SK-N-SH treated with all-trans-retinoic acid at 6 μM for 48 hours (cell line): ENCODE data around the gene ZDHHC20.

ENCODE experiments used
- ATAC-seq: fragments of 200-7000 bp; cut with Tn5 transposase; 3 replicates; pipeline ENCODE4 v1.9.1; 2020; ENCODE audit warnings: mild to moderate bottlenecking, moderate library complexity
- ARNTL ChIP-seq: fragments of 450-650 bp; formaldehyde crosslinking; IDR thresholded peaks from 2 replicates; pipeline ENCODE4 v1.5.0; 2020; ENCODE audit warnings: low read depth, mild to moderate bottlenecking, moderate library complexity, borderline replicate concordance
- BACH2 ChIP-seq: fragments of 250-450 bp; sonication (Bioruptor Pico); IDR thresholded peaks from 2 replicates; pipeline ENCODE4 v1.9.0; 2021; ENCODE audit warnings: mild to moderate bottlenecking, borderline replicate concordance
- CSDC2 ChIP-seq: fragments of 250-450 bp; sonication (Bioruptor Pico); IDR thresholded peaks from 2 replicates; pipeline ENCODE4 v1.5.0; 2020; ENCODE audit warnings: mild to moderate bottlenecking, moderate library complexity
- ESRRG ChIP-seq: fragments of 250-450 bp; sonication (Bioruptor Pico); IDR thresholded peaks from 2 replicates; pipeline ENCODE4 v1.6.1; 2021; ENCODE audit warnings: mild to moderate bottlenecking
- GLIS3 ChIP-seq: fragments of 250-450 bp; sonication (Bioruptor Pico); IDR thresholded peaks from 2 replicates; pipeline ENCODE4 v1.5.0; 2020; ENCODE audit warnings: mild to moderate bottlenecking, moderate library complexity
- ISL1 ChIP-seq: fragments of 250-450 bp; sonication (Bioruptor Pico); IDR thresholded peaks from 2 replicates; pipeline ENCODE4 v2.1.2; 2022; ENCODE audit warnings: mild to moderate bottlenecking, moderate library complexity
- OSR1 ChIP-seq: fragments of 250-450 bp; sonication (Bioruptor Pico); IDR thresholded peaks from 2 replicates; pipeline ENCODE4 v1.8.0; 2022; ENCODE audit warnings: moderate library complexity, mild to moderate bottlenecking, inconsistent platforms
- PPARA ChIP-seq: fragments of 250-450 bp; sonication (Bioruptor Pico); IDR thresholded peaks from 2 replicates; pipeline ENCODE4 v1.5.0; 2020; ENCODE audit warnings: mild to moderate bottlenecking, borderline replicate concordance
- RARB ChIP-seq: fragments of 250-450 bp; sonication (Bioruptor Pico); IDR thresholded peaks from 2 replicates; pipeline ENCODE4 v1.8.0; 2021; ENCODE audit warnings: mild to moderate bottlenecking, moderate library complexity
- TCF4 ChIP-seq: fragments of 250-450 bp; sonication (Bioruptor Pico); IDR thresholded peaks from 2 replicates; pipeline ENCODE4 v1.8.0; 2021; ENCODE audit warnings: mild to moderate bottlenecking, moderate library complexity, borderline replicate concordance
- TOX ChIP-seq: fragments of 250-450 bp; sonication (Bioruptor Pico); IDR thresholded peaks from 2 replicates; pipeline ENCODE4 v1.8.0; 2021; ENCODE audit warnings: mild to moderate bottlenecking, moderate library complexity, borderline replicate concordance
- ZC3H10 ChIP-seq: fragments of 250-450 bp; sonication (Bioruptor Pico); IDR thresholded peaks from 2 replicates; pipeline ENCODE4 v1.5.1; 2021; ENCODE audit warnings: mild to moderate bottlenecking, moderate library complexity
- ZFP3 ChIP-seq: fragments of 250-450 bp; sonication (Bioruptor Pico); IDR thresholded peaks from 2 replicates; pipeline ENCODE4 v1.5.0; 2020; ENCODE audit warnings: mild to moderate bottlenecking, moderate library complexity
- ZFP30 ChIP-seq: fragments of 450-650 bp; formaldehyde crosslinking; IDR thresholded peaks from 2 replicates; pipeline ENCODE4 v1.5.0; 2022; ENCODE audit warnings: mild to moderate bottlenecking, moderate library complexity
- ZNF565 ChIP-seq: fragments of 450-650 bp; formaldehyde crosslinking; conservative IDR thresholded peaks from 2 replicates; pipeline ENCODE4 v1.5.0; 2020; ENCODE audit warnings: low read depth, mild to moderate bottlenecking, moderate library complexity
- ZNF70 ChIP-seq: fragments of 450-650 bp; formaldehyde crosslinking; IDR thresholded peaks from 2 replicates; pipeline ENCODE4 v1.5.0; 2020; ENCODE audit warnings: mild to moderate bottlenecking, moderate library complexity
- TF ChIP-seq, protein P1 (sequence below): fragments of 250-450 bp; sonication (Bioruptor Pico); IDR thresholded peaks from 2 replicates; pipeline ENCODE4 v1.5.1; 2021; ENCODE audit warnings: mild to moderate bottlenecking, moderate library complexity
- TF ChIP-seq, protein P2 (sequence below): fragments of 250-450 bp; sonication (Bioruptor Pico); IDR thresholded peaks from 2 replicates; pipeline ENCODE4 v1.5.1; 2020; ENCODE audit warnings: low read depth, mild to moderate bottlenecking, moderate library complexity
- TF ChIP-seq, protein P3 (sequence below): fragments of 250-450 bp; sonication (Bioruptor Pico); IDR thresholded peaks from 2 replicates; pipeline ENCODE4 v1.5.0; 2020; ENCODE audit warnings: mild to moderate bottlenecking, moderate library complexity
- TF ChIP-seq, protein P4 (sequence below): fragments of 250-450 bp; sonication (Bioruptor Pico); IDR thresholded peaks from 2 replicates; pipeline ENCODE4 v1.8.0; 2021; ENCODE audit warnings: low read depth, mild to moderate bottlenecking, moderate library complexity, borderline replicate concordance
- TF ChIP-seq, protein P5 (sequence below): fragments of 250-450 bp; sonication (Bioruptor Pico); IDR thresholded peaks from 2 replicates; pipeline ENCODE4 v1.8.0; 2020; ENCODE audit warnings: mild to moderate bottlenecking, moderate library complexity, borderline replicate concordance

ZDHHC20 gene

DNA sequence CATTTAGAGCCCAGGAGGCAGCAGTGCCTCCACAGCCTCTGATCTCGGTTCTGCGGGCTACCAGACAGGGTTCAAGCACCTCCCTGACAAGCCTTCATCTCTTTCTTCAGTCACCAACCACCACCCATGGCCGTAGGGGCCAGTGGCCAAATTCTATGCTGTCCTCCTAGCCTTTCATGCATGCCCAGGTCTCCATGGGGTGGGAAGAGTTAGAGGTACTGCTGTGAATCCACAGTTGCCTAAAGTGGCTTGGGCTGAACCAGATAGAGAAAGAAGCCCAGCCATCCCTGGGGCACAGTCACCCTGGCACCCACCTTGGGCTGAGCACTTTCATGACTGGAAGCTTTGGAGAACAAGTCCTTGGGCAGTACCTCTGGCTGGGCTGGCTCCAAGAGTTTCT is 97.4 kb downstream of the ZDHHC20 start:
- ATAC-seq, result no peak
- TF ChIP-seq PPARA (CRISPR knock-in tag) (no peak), CSDC2 (CRISPR knock-in tag) (no peak), BACH2 (no peak), ZNF70 (CRISPR knock-in tag) (no peak), ZC3H10 (no peak), TCF4 (no peak), ISL1 (CRISPR knock-in tag) (no peak), OSR1 (CRISPR knock-in tag) (no peak), ZFP30 (CRISPR knock-in tag) (no peak), ESRRG (CRISPR knock-in tag) (no peak), ZFP3 (CRISPR knock-in tag) (no peak), ZNF565 (no peak), GLIS3 (CRISPR knock-in tag) (no peak), TOX (CRISPR knock-in tag) (no peak)
- TF ChIP-seq, protein P1, sequence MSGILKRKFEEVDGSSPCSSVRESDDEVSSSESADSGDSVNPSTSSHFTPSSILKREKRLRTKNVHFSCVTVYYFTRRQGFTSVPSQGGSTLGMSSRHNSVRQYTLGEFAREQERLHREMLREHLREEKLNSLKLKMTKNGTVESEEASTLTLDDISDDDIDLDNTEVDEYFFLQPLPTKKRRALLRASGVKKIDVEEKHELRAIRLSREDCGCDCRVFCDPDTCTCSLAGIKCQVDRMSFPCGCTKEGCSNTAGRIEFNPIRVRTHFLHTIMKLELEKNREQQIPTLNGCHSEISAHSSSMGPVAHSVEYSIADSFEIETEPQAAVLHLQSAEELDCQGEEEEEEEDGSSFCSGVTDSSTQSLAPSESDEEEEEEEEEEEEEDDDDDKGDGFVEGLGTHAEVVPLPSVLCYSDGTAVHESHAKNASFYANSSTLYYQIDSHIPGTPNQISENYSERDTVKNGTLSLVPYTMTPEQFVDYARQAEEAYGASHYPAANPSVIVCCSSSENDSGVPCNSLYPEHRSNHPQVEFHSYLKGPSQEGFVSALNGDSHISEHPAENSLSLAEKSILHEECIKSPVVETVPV (CRISPR knock-in tag), result no peak
- TF ChIP-seq, protein P2, sequence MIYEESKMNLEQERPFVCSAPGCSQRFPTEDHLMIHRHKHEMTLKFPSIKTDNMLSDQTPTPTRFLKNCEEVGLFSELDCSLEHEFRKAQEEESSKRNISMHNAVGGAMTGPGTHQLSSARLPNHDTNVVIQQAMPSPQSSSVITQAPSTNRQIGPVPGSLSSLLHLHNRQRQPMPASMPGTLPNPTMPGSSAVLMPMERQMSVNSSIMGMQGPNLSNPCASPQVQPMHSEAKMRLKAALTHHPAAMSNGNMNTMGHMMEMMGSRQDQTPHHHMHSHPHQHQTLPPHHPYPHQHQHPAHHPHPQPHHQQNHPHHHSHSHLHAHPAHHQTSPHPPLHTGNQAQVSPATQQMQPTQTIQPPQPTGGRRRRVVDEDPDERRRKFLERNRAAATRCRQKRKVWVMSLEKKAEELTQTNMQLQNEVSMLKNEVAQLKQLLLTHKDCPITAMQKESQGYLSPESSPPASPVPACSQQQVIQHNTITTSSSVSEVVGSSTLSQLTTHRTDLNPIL, result no peak
- TF ChIP-seq, protein P3, sequence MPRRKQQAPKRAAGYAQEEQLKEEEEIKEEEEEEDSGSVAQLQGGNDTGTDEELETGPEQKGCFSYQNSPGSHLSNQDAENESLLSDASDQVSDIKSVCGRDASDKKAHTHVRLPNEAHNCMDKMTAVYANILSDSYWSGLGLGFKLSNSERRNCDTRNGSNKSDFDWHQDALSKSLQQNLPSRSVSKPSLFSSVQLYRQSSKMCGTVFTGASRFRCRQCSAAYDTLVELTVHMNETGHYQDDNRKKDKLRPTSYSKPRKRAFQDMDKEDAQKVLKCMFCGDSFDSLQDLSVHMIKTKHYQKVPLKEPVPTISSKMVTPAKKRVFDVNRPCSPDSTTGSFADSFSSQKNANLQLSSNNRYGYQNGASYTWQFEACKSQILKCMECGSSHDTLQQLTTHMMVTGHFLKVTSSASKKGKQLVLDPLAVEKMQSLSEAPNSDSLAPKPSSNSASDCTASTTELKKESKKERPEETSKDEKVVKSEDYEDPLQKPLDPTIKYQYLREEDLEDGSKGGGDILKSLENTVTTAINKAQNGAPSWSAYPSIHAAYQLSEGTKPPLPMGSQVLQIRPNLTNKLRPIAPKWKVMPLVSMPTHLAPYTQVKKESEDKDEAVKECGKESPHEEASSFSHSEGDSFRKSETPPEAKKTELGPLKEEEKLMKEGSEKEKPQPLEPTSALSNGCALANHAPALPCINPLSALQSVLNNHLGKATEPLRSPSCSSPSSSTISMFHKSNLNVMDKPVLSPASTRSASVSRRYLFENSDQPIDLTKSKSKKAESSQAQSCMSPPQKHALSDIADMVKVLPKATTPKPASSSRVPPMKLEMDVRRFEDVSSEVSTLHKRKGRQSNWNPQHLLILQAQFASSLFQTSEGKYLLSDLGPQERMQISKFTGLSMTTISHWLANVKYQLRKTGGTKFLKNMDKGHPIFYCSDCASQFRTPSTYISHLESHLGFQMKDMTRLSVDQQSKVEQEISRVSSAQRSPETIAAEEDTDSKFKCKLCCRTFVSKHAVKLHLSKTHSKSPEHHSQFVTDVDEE, result no peak
- TF ChIP-seq, protein P4, sequence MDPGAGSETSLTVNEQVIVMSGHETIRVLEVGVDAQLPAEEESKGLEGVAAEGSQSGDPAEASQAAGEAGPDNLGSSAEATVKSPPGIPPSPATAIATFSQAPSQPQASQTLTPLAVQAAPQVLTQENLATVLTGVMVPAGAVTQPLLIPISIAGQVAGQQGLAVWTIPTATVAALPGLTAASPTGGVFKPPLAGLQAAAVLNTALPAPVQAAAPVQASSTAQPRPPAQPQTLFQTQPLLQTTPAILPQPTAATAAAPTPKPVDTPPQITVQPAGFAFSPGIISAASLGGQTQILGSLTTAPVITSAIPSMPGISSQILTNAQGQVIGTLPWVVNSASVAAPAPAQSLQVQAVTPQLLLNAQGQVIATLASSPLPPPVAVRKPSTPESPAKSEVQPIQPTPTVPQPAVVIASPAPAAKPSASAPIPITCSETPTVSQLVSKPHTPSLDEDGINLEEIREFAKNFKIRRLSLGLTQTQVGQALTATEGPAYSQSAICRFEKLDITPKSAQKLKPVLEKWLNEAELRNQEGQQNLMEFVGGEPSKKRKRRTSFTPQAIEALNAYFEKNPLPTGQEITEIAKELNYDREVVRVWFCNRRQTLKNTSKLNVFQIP (CRISPR knock-in tag), result no peak
- TF ChIP-seq, protein P5, sequence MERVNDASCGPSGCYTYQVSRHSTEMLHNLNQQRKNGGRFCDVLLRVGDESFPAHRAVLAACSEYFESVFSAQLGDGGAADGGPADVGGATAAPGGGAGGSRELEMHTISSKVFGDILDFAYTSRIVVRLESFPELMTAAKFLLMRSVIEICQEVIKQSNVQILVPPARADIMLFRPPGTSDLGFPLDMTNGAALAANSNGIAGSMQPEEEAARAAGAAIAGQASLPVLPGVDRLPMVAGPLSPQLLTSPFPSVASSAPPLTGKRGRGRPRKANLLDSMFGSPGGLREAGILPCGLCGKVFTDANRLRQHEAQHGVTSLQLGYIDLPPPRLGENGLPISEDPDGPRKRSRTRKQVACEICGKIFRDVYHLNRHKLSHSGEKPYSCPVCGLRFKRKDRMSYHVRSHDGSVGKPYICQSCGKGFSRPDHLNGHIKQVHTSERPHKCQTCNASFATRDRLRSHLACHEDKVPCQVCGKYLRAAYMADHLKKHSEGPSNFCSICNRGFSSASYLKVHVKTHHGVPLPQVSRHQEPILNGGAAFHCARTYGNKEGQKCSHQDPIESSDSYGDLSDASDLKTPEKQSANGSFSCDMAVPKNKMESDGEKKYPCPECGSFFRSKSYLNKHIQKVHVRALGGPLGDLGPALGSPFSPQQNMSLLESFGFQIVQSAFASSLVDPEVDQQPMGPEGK (CRISPR knock-in tag), result no peak

DNA sequence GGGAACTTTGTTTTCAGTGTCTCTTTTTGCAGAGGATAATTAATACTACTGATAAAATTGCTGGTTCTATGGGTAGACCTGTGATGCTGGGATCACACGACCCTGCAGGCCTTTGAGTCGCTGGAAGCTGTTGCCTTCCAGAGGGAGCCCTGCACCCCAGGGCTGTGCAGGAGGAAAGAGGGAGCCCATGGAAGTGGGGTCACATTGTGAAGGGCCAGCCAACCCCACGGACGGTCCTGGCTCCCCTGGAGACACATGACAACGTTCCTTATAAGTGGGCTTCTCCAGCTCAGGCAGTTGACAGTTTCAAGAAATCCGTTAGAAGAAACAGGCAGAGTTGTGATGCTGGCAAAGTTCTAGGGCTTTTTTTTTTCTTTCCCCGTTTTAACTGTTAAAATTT is 98.0 kb downstream of the ZDHHC20 start:
- TF ChIP-seq RARB (CRISPR knock-in tag) (no peak), TCF4 (no peak), ZFP30 (CRISPR knock-in tag) (no peak), CSDC2 (CRISPR knock-in tag) (no peak), ISL1 (CRISPR knock-in tag) (no peak), ZNF565 (no peak), ARNTL (CRISPR knock-in tag) (no peak), BACH2 (no peak)
- no peak for ATAC-seq

DNA sequence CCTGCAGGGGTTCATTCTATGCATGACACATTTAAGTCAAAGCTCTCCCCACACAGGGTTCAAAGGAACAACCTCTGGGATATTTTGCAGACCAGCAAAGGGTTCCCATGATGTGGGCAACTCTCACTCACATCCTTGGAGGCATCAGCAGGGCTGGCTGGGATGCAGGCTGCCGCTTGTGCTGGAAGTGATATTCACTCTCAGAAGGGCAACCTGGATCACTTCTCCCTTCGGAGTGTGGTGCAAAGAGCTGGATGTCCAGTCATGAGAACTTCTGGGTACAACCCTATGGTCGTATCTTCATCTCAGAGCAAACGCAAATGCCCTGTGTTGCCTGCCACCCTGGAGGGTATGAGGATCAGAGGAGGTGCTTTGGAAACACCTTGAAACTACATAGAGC is 98.6 kb downstream of the ZDHHC20 start:
- no peak for ATAC-seq
- TF ChIP-seq PPARA (CRISPR knock-in tag), result no peak
- no peak for TF ChIP-seq BACH2
- no peak for TF ChIP-seq ZNF565
- no peak for TF ChIP-seq ZFP3 (CRISPR knock-in tag)
- TF ChIP-seq OSR1 (CRISPR knock-in tag), result no peak
- no peak for TF ChIP-seq ZC3H10
- no peak for TF ChIP-seq ZFP30 (CRISPR knock-in tag)
- TF ChIP-seq ARNTL (CRISPR knock-in tag), result no peak
- TF ChIP-seq, protein P1 (CRISPR knock-in tag), result no peak
- TF ChIP-seq TCF4, result no peak
- TF ChIP-seq, protein P3, result no peak
- TF ChIP-seq, protein P5 (CRISPR knock-in tag), result no peak
